Measurements from ENCODE around the gene COL9A1. TPM values are rescaled to one million over a fixed set of nuclear protein-coding genes. Genes with fewer than 3 reads are reported as not detected.

COL9A1 gene
- total RNA-seq, 1 experiment from 2014 or later: not detected

- Histone ChIP-seq H3K4me1 (ENCODE audit: control insufficient read depth, insufficient read depth, low read length) (no peaks in the 10 kb centered on the region), H3K27me3 (ENCODE audit: control insufficient read depth, insufficient read depth, low read length) (peaks cover 24% of the 10 kb centered on the region), H3K36me3 (ENCODE audit: control insufficient read depth, insufficient read depth, low read length) (no peaks in the 10 kb centered on the region), H3K9me3 (ENCODE audit: control insufficient read depth, insufficient read depth, low read depth, low read length) (no peaks in the 10 kb centered on the region), H3K27ac (ENCODE audit: low read length) (no peak overlapping the region), H3K4me3 (ENCODE audit: low read depth in 2 of 2, low read length in 2 of 2) (no peak overlapping the region)
- DNase-seq (ENCODE audit: low read depth, low spot score): no peak
- intact Hi-C loops (cut with micrococcal nuclease; ENCODE audit: unreplicated experiment): loop anchor here (5.0 to 10.0 kb wide), 5 partner anchors 65 to 795 kb away; partner anchors contain the start of gene B3GAT2
- ChIA-PET POLR2A (no interaction called here), CTCF (interaction anchor here (0.7 kb wide), 1 partner anchor 144 kb away, joined by 3 read pairs; no protein-coding TSS in a partner anchor)
- no peak for ATAC-seq
- in situ Hi-C loops (cut with HindIII; ENCODE audit: low pct_unique_long_range_greater_than_20kb, low sequenced_read_pairs): no loop called here
- no peak for TF ChIP-seq POLR2AphosphoS5 (IDR thresholded peaks at IDR 0.05; ENCODE audit: low read depth, low read length)
- TF ChIP-seq TCF7L2 (IDR thresholded peaks at IDR 0.05; ENCODE audit: low read depth, low read length): no peak
- no peak for TF ChIP-seq CTCF (IDR thresholded peaks at IDR 0.05)
- TF ChIP-seq SIN3A (IDR thresholded peaks at IDR 0.05; ENCODE audit: borderline replicate concordance, insufficient read depth, low read depth, low read length): no peak
- no peak for TF ChIP-seq REST (IDR thresholded peaks at IDR 0.05; ENCODE audit: insufficient read depth in 1 of 2, low read depth in 2 of 2, low read length in 1 of 2)
- BruUV-seq (replicated peaks): no TSS peak
Measured at GRCh38 chr6:70222439-70222749, 80.5 kb downstream of the COL9A1 start.

- DNase-seq (ENCODE audit: low read depth, low spot score) (no peak), ATAC-seq (no peak)
- CTCF ChIA-PET: interaction anchor here (0.5 to 1.7 kb wide), 9 partner anchors 10 to 734 kb away, joined by 3 to 17 read pairs (median 5); partner anchors contain the start of gene B3GAT2
- H3K36me3 ChIP-seq (ENCODE audit: control insufficient read depth, insufficient read depth, low read length): no peaks in the 10 kb centered on the region
- intact Hi-C loops (cut with micrococcal nuclease; ENCODE audit: unreplicated experiment): loop anchor here (1.0 to 10.0 kb wide), 6 partner anchors 65 to 795 kb away; partner anchors contain the start of gene B3GAT2
- in situ Hi-C loops (cut with HindIII; ENCODE audit: low pct_unique_long_range_greater_than_20kb, low sequenced_read_pairs): no loop called here
- no peak for TF ChIP-seq POLR2AphosphoS5 (IDR thresholded peaks at IDR 0.05; ENCODE audit: low read depth, low read length)
- TF ChIP-seq REST (IDR thresholded peaks at IDR 0.05; ENCODE audit: insufficient read depth in 1 of 2, low read depth in 2 of 2, low read length in 1 of 2): no peak
- TF ChIP-seq TCF7L2 (IDR thresholded peaks at IDR 0.05; ENCODE audit: low read depth, low read length): no peak
- no peak for TF ChIP-seq SIN3A (IDR thresholded peaks at IDR 0.05; ENCODE audit: borderline replicate concordance, insufficient read depth, low read depth, low read length)
- no peak for TF ChIP-seq CTCF (IDR thresholded peaks at IDR 0.05)
- H3K9me3 ChIP-seq (ENCODE audit: control insufficient read depth, insufficient read depth, low read depth, low read length): no peaks in the 10 kb centered on the region
- H3K27me3 ChIP-seq (ENCODE audit: control insufficient read depth, insufficient read depth, low read length): peaks cover 24% of the 10 kb centered on the region
- H3K4me3 ChIP-seq (ENCODE audit: low read depth in 2 of 2, low read length in 2 of 2): no peak overlapping the region
- no TSS peak for BruUV-seq (replicated peaks)
- no peaks in the 10 kb centered on the region for H3K4me1 ChIP-seq (ENCODE audit: control insufficient read depth, insufficient read depth, low read length)
- H3K27ac ChIP-seq (ENCODE audit: low read length): no peak overlapping the region
- POLR2A ChIA-PET: interaction anchor here (0.5 to 0.6 kb wide), 2 partner anchors 41 to 1171 kb away, joined by 3 read pairs; no protein-coding TSS in a partner anchor
Measured at GRCh38 chr6:70221715-70222438, 81.0 kb downstream of the COL9A1 start.
